ENCODE results near the gene CTTNBP2NL.

CTTNBP2NL gene

DNA sequence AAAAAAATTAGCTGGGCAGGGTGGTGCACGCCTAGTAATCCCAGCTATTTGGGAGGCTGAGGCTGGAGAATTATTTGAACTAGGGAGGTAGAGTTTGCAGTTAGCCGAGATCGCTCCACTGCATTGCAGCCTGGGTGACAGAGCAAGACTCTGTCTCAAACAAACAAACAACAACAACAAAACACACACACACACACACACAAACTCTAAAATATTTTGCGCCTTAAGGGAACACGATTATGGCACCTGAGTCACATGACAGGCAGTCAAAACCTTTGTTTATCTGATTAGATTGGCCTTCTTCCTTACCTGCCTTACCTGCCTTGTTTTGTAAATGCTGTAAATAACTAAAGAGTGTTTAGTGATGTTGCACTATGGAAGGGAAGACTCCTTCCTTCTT lies 92.1 kb downstream of the CTTNBP2NL start:
- TF ChIP-seq, protein P1, sequence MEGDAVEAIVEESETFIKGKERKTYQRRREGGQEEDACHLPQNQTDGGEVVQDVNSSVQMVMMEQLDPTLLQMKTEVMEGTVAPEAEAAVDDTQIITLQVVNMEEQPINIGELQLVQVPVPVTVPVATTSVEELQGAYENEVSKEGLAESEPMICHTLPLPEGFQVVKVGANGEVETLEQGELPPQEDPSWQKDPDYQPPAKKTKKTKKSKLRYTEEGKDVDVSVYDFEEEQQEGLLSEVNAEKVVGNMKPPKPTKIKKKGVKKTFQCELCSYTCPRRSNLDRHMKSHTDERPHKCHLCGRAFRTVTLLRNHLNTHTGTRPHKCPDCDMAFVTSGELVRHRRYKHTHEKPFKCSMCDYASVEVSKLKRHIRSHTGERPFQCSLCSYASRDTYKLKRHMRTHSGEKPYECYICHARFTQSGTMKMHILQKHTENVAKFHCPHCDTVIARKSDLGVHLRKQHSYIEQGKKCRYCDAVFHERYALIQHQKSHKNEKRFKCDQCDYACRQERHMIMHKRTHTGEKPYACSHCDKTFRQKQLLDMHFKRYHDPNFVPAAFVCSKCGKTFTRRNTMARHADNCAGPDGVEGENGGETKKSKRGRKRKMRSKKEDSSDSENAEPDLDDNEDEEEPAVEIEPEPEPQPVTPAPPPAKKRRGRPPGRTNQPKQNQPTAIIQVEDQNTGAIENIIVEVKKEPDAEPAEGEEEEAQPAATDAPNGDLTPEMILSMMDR (conservative IDR thresholded peaks at IDR 0.05; ENCODE audit: low read depth, low read length) = no peak
- H3K36me3 ChIP-seq (ENCODE audit: insufficient read depth) = no peaks in the 10 kb centered on the region
- no peak overlapping the region for H3K27ac ChIP-seq
- no peaks in the 10 kb centered on the region for H4K20me1 ChIP-seq (ENCODE audit: insufficient read depth)
- H2AFZ ChIP-seq (ENCODE audit: low read depth) = no peak overlapping the region
- no peaks in the 10 kb centered on the region for H3K79me2 ChIP-seq (ENCODE audit: insufficient read depth, low read depth)
- no peak overlapping the region for H3K4me2 ChIP-seq
- no peaks in the 10 kb centered on the region for H3K27me3 ChIP-seq (ENCODE audit: insufficient read depth, low read depth)
- no peak overlapping the region for H3K9ac ChIP-seq
- H3K4me3 ChIP-seq (IDR thresholded peaks at IDR 0.05; ENCODE audit: insufficient read depth, low read depth, low read length) = no peak overlapping the region
- H3K4me1 ChIP-seq (ENCODE audit: low read depth, poor library complexity, severe bottlenecking) = no peaks in the 10 kb centered on the region

DNA sequence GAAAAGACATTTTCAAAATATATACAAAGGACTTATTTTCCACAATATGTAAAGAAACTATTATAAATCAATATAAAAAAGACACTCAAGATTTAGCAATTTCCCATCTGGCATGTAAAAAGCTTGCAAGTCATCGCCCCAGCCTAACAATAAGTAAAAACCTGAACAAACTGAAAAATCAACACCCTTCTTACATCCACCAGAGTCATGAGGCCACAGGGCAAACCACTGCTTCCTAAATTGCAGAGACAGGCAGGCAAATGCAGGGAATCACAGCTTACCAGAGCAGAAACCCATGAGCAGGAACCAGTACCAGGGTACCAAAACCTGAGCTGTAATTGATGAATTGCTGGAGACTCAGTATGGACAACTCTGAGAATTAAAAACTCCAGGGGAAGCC lies 96.1 kb downstream of the CTTNBP2NL start:
- TF ChIP-seq, protein P1 (conservative IDR thresholded peaks at IDR 0.05; ENCODE audit: low read depth, low read length) = no peak
- H3K4me1 ChIP-seq (ENCODE audit: low read depth, poor library complexity, severe bottlenecking) = no peaks in the 10 kb centered on the region
- H3K27me3 ChIP-seq (ENCODE audit: insufficient read depth, low read depth) = no peaks in the 10 kb centered on the region
- no peak overlapping the region for H3K4me2 ChIP-seq
- H3K79me2 ChIP-seq (ENCODE audit: insufficient read depth, low read depth) = no peaks in the 10 kb centered on the region
- no peaks in the 10 kb centered on the region for H4K20me1 ChIP-seq (ENCODE audit: insufficient read depth)
- no peak overlapping the region for H3K27ac ChIP-seq
- H3K4me3 ChIP-seq (IDR thresholded peaks at IDR 0.05; ENCODE audit: insufficient read depth, low read depth, low read length) = no peak overlapping the region
- no peak overlapping the region for H2AFZ ChIP-seq (ENCODE audit: low read depth)
- no peaks in the 10 kb centered on the region for H3K36me3 ChIP-seq (ENCODE audit: insufficient read depth)
- no peak overlapping the region for H3K9ac ChIP-seq

DNA sequence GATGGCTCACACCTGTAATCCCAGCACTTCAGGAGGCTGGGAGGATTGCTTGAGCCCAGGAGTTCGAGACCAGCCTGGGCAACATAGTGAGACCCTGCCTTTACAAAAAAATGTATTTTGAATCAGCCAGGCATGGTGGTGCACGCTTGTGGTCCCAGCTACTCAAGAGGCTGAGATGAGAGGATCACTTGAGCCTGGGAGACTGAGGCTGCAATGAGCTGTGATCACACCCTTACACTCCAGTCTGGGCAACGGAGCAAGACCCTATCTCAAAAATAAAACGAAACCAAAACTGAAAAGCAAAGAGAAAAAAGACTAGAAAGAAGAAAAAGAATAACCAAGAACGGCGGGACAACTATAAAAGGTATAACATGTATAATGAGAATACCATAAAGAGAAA lies 97.3 kb downstream of the CTTNBP2NL start:
- no peak overlapping the region for H2AFZ ChIP-seq (ENCODE audit: low read depth)
- no peaks in the 10 kb centered on the region for H3K27me3 ChIP-seq (ENCODE audit: insufficient read depth, low read depth)
- no peaks in the 10 kb centered on the region for H4K20me1 ChIP-seq (ENCODE audit: insufficient read depth)
- H3K4me3 ChIP-seq (IDR thresholded peaks at IDR 0.05; ENCODE audit: insufficient read depth, low read depth, low read length) = no peak overlapping the region
- H3K4me2 ChIP-seq = no peak overlapping the region
- H3K79me2 ChIP-seq (ENCODE audit: insufficient read depth, low read depth) = no peaks in the 10 kb centered on the region
- H3K27ac ChIP-seq = no peak overlapping the region
- H3K4me1 ChIP-seq (ENCODE audit: low read depth, poor library complexity, severe bottlenecking) = no peaks in the 10 kb centered on the region
- H3K9ac ChIP-seq = no peak overlapping the region
- TF ChIP-seq, protein P1 (conservative IDR thresholded peaks at IDR 0.05; ENCODE audit: low read depth, low read length) = no peak
- no peaks in the 10 kb centered on the region for H3K36me3 ChIP-seq (ENCODE audit: insufficient read depth)

DNA sequence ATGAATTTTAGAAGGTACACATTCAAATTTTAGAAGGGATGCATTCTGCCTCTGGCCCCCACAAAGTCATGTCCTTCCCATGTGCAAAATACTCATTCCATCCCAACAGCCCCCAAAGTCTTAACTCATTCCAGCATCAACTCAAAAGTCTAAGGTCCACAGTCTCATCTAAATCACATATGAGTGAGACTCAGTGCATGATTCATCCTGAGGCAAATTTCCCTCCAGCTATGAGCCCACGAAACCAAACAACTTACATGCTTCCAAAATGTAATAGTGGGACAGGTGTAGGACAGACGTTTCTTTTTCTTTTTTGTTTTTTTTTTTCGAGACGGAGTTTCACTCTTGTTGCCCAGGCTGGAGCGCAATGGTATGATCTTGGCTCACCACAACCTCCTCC lies 100.3 kb downstream of the CTTNBP2NL start:
- Histone ChIP-seq H3K27ac (no peak overlapping the region), H3K4me2 (no peak overlapping the region), H3K27me3 (ENCODE audit: insufficient read depth, low read depth) (no peaks in the 10 kb centered on the region), H3K9ac (no peak overlapping the region), H4K20me1 (ENCODE audit: insufficient read depth) (no peaks in the 10 kb centered on the region), H3K79me2 (ENCODE audit: insufficient read depth, low read depth) (no peaks in the 10 kb centered on the region), H3K4me3 (IDR thresholded peaks at IDR 0.05; ENCODE audit: insufficient read depth, low read depth, low read length) (no peak overlapping the region), H3K4me1 (ENCODE audit: low read depth, poor library complexity, severe bottlenecking) (no peaks in the 10 kb centered on the region), H2AFZ (ENCODE audit: low read depth) (no peak overlapping the region), H3K36me3 (ENCODE audit: insufficient read depth) (no peaks in the 10 kb centered on the region)
- TF ChIP-seq, protein P1 (conservative IDR thresholded peaks at IDR 0.05; ENCODE audit: low read depth, low read length) = no peak
